Fibroblast of pulmonary artery (primary cell): ENCODE data around the gene ZFTA.

Source experiments
- DNase-seq: peaks from one replicate; pipeline ENCODE4 v3.0.0-alpha.2; 2010; ENCODE audit warnings: low read depth
- H3K4me3 ChIP-seq: replicated peaks from 2 replicates; pipeline ENCODE4 v1.5.1; 2011; ENCODE audit warnings: low read depth, mild to moderate bottlenecking, control low read depth, low read length, moderate library complexity
- TF ChIP-seq, protein P1 (sequence below): IDR thresholded peaks from 2 replicates; pipeline ENCODE4 v1.5.1; 2011; ENCODE audit warnings: mild to moderate bottlenecking, control low read depth, low read length, inconsistent platforms; ENCODE audit errors: missing control alignments

Gene ZFTA

GRCh38 chr11:63747011-63747410 is 21.6 kb downstream of the ZFTA start:
- peak; percentile 36 for DNase-seq
- TF ChIP-seq, protein P1, sequence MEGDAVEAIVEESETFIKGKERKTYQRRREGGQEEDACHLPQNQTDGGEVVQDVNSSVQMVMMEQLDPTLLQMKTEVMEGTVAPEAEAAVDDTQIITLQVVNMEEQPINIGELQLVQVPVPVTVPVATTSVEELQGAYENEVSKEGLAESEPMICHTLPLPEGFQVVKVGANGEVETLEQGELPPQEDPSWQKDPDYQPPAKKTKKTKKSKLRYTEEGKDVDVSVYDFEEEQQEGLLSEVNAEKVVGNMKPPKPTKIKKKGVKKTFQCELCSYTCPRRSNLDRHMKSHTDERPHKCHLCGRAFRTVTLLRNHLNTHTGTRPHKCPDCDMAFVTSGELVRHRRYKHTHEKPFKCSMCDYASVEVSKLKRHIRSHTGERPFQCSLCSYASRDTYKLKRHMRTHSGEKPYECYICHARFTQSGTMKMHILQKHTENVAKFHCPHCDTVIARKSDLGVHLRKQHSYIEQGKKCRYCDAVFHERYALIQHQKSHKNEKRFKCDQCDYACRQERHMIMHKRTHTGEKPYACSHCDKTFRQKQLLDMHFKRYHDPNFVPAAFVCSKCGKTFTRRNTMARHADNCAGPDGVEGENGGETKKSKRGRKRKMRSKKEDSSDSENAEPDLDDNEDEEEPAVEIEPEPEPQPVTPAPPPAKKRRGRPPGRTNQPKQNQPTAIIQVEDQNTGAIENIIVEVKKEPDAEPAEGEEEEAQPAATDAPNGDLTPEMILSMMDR: no peak
- H3K4me3 ChIP-seq: no peak overlapping the region

DNA sequence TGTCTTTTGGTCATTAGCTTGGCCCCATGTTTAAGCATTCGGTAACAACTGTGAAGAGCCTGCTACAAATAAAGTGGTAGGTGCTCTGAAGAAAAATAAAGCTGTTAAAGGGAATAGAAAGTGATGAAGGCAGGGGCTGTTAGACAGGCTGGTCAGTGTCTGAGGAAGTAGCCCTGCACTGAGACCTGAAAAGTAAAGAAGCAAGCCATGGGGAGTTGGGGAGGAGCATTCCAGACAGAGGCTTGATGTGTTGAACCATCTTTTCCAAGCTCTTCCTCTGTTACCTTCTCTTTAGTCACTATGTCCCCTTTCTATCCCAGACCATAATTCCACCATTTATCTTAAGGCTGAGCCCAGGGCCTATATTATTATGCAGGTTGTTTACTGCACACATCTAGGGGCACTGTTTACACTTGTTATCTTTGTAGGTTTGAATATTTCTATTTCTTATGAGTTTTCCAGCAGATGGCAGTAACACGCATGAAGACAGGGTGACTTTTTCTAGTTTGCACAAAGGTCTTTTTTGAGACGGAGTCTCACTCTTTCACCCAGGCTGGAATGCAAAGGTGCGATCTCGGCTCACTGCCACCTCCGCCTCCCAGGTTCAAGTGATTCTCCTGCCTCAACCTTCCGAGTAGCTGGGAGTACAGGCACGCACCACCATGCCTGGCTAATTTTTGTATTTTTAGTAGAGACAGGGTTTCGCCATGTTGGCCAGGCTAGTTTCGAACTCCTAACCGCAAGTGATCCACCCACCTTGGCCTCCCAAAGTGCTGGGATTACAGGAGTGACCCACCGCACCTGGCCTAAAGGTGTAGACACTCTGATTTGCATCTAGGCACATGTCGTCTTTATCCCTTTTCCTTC is 23.0 kb downstream of the ZFTA start:
- DNase-seq: peak; percentile 33
- no peak overlapping the region for H3K4me3 ChIP-seq
- TF ChIP-seq, protein P1: peak; percentile 25

- DNase-seq: peak; percentile 90
- TF ChIP-seq, protein P1: peak; percentile 94
- H3K4me3 ChIP-seq: no peak overlapping the region
Observed at GRCh38 chr11:63738720-63739360, 29.7 kb downstream of the ZFTA start.

DNA sequence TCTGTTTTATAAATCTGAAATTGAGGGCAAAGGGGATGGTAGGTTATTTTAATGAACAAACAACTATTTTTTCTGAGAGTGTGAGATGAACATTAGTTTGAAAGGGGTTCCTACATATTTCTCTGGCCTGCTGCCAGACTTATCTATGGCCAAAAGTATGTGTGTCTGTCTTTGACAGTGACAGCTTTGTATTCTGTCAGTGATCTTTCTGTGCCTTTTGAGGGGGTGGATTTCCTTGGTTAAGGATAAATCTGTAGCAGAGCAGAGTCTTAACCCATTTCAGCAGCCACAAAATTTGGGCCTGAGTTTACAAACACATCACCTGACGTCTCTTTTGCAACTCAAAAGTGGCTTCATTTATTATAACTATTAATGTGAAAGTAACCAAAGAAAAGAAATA is 30.9 kb downstream of the ZFTA start:
- H3K4me3 ChIP-seq: no peak overlapping the region
- no peak for DNase-seq
- TF ChIP-seq, protein P1: no peak

GRCh38 chr11:63736864-63737263 is 31.7 kb downstream of the ZFTA start:
- H3K4me3 ChIP-seq: no peak overlapping the region
- TF ChIP-seq, protein P1: no peak
- no peak for DNase-seq

- TF ChIP-seq, protein P1: no peak
- no peak for DNase-seq
Observed at GRCh38 chr11:63729326-63729725, 39.2 kb downstream of the ZFTA start.

GRCh38 chr11:63720611-63721010 is 48.0 kb downstream of the ZFTA start:
- TF ChIP-seq, protein P1: no peak
- no peak for DNase-seq
- no peak overlapping the region for H3K4me3 ChIP-seq

More at GRCh38 chr11:63729326-63729725, 39.2 kb downstream of the ZFTA start:
- no peak overlapping the region for H3K4me3 ChIP-seq
